HepG2 (cell line): Measurements from ENCODE around the gene PTGIS. TPM values are rescaled to one million over a fixed set of nuclear protein-coding genes. Genes with fewer than 3 reads are reported as not detected.
A peak's percentile ranks its signal among the peaks of the same experiment; 100 is the strongest.
"Not testable (repeated sequence)": the region's sequence is repeated elsewhere in the genome, so short reads cannot be mapped to it uniquely, and the experiment has no call there.

Experiments used
- ATAC-seq: fragments of 200-7000 bp; cut with Tn5 transposase; 3 replicates; pipeline ENCODE4 v1.9.1; 2020; ENCODE audit warnings: mild to moderate bottlenecking, moderate library complexity
- BruUV-seq: library from RNA; stranded (reverse); fragments of 400-500 nt; replicated peaks from 2 replicates; lab custom pipeline; 2021; lab: Mats Ljungman, UMichigan
- CTCF ChIA-PET: fragments of 300-600 bp; formaldehyde crosslinking; extraction: SDS; loops from one replicate; lab custom pipeline; 2021; ENCODE audit warnings: low total read pairs, inconsistent platforms, low intra/inter-chr PET ratio; lab: Yijun Ruan, JAX
- POLR2A ChIA-PET: fragments of 350-600 bp; sonication (Branson Sonifier 250); formaldehyde crosslinking; loops from one replicate; lab custom pipeline; 2020; ENCODE audit warnings: antibody characterized with exemption, inconsistent platforms; lab: Yijun Ruan, JAX
- DNase-seq: peaks from one replicate; pipeline ENCODE4 v3.0.0-alpha.2; 2015; ENCODE audit warnings: low spot score
- FAIRE-seq: peaks from 3 replicates; lab custom pipeline; 2011; peaks lifted over from hg19 to GRCh38; lab: Jason Lieb, UNC
- H2AFZ ChIP-seq: one replicate; pipeline ENCODE4 v1.6.1; 2011; ENCODE audit warnings: low read length, inconsistent platforms
- H3K27ac ChIP-seq: fragments of 300-600 bp; 3 replicates; pipeline ENCODE4 v1.8.0; 2011; ENCODE audit warnings: mixed run types, mild to moderate bottlenecking, mixed read lengths, low read length, inconsistent platforms; ENCODE audit not compliant: insufficient read depth; ENCODE audit errors: extremely low read length
- H3K27me3 ChIP-seq, 2 experiments: fragments of 200-600 bp in 1 of 2; 2 replicates in 1 of 2; 3 replicates in 1 of 2; pipeline versions ENCODE4 v1.6.0 to v1.8.0; 2011; ENCODE audit warnings: low read length in 2 of 2, mild to moderate bottlenecking in 2 of 2, moderate library complexity in 2 of 2, inconsistent platforms in 1 of 2; ENCODE audit not compliant: insufficient read depth in 2 of 2, control insufficient read depth in 1 of 2
- H3K36me3 ChIP-seq, 2 experiments: fragments of 200-600 bp in 1 of 2; replicated peaks in 1 of 2; 2 replicates in 1 of 2; 3 replicates in 1 of 2; pipeline versions ENCODE4 v1.5.1 to v1.8.0; 2011; ENCODE audit warnings: low read length in 2 of 2, inconsistent platforms in 1 of 2; ENCODE audit not compliant: insufficient read depth in 2 of 2, control insufficient read depth in 1 of 2
- H3K4me1 ChIP-seq: 2 replicates; pipeline ENCODE4 v1.5.1; 2012; ENCODE audit warnings: low read length, inconsistent platforms; ENCODE audit not compliant: insufficient read depth
- H3K4me2 ChIP-seq: 2 replicates; pipeline ENCODE4 v1.6.0; 2011; ENCODE audit warnings: low read depth, low read length, inconsistent platforms
- H3K4me3 ChIP-seq, 3 experiments: fragments of 200-600 bp in 1 of 3; sonication (generic), shearing (Covaris generic) in 1 of 3; replicated peaks in 1 of 3; 2 replicates each; pipeline ENCODE4 v1.5.1; 2011 to 2016; ENCODE audit warnings: low read length in 3 of 3, inconsistent platforms in 2 of 3, low read depth in 2 of 3, mild to moderate bottlenecking in 2 of 3, control low read depth in 1 of 3, mixed read lengths in 1 of 3; ENCODE audit not compliant: insufficient read depth in 1 of 3
- H3K79me2 ChIP-seq: one replicate; pipeline ENCODE4 v1.6.1; 2011; ENCODE audit warnings: low read length, inconsistent platforms; ENCODE audit not compliant: insufficient read depth
- H3K9ac ChIP-seq: 2 replicates; pipeline ENCODE4 v1.6.0; 2011; ENCODE audit warnings: mild to moderate bottlenecking, low read depth, low read length, inconsistent platforms; ENCODE audit not compliant: insufficient read depth
- H3K9me3 ChIP-seq: 2 replicates; pipeline ENCODE4 v1.5.1; 2012; ENCODE audit warnings: mild to moderate bottlenecking, low read length
- H4K20me1 ChIP-seq: 2 replicates; pipeline ENCODE4 v1.6.0; 2011; ENCODE audit warnings: inconsistent platforms, mild to moderate bottlenecking, low read length, moderate library complexity; ENCODE audit not compliant: insufficient read depth
- EEA1 ChIP-seq: sonication (generic); formaldehyde crosslinking; IDR thresholded peaks from 2 replicates; pipeline ENCODE4 v1.5.1; 2020; ENCODE audit warnings: mild to moderate bottlenecking, missing genetic modification reagents, borderline replicate concordance
- GABPA ChIP-seq, 2 experiments: IDR thresholded peaks; 2 replicates each; pipeline ENCODE4 v1.6.1; 2011 to 2016; ENCODE audit warnings: low read depth in 2 of 2, low read length in 1 of 2, missing biosample characterization in 1 of 2, missing genetic modification characterization in 1 of 2
- RCOR2 ChIP-seq: IDR thresholded peaks from 2 replicates; pipeline ENCODE4 v1.6.1; 2016; ENCODE audit warnings: missing biosample characterization, missing genetic modification reagents
- ZKSCAN5 ChIP-seq: sonication (generic); formaldehyde crosslinking; IDR thresholded peaks from 2 replicates; pipeline ENCODE4 v1.5.1; 2020; ENCODE audit warnings: mild to moderate bottlenecking, missing genetic modification reagents
- ZNF121 ChIP-seq: sonication (generic); formaldehyde crosslinking; IDR thresholded peaks from 2 replicates; pipeline ENCODE4 v1.5.0; 2020; ENCODE audit warnings: mild to moderate bottlenecking, missing genetic modification reagents
- ZNF563 ChIP-seq: sonication (generic); formaldehyde crosslinking; IDR thresholded peaks from 2 replicates; pipeline ENCODE4 v1.8.0; 2022; ENCODE audit warnings: mild to moderate bottlenecking, moderate library complexity, missing genetic modification reagents
- ZNF572 ChIP-seq: sonication (generic); formaldehyde crosslinking; IDR thresholded peaks from 2 replicates; pipeline ENCODE4 v1.5.1; 2020; ENCODE audit warnings: mild to moderate bottlenecking, missing genetic modification reagents
- ZNF724P ChIP-seq: sonication (generic); formaldehyde crosslinking; IDR thresholded peaks from 2 replicates; pipeline ENCODE4 v1.8.0; 2022; ENCODE audit warnings: missing genetic modification reagents, borderline replicate concordance
- ZNF850 ChIP-seq: sonication (generic); formaldehyde crosslinking; conservative IDR thresholded peaks from 2 replicates; pipeline ENCODE4 v1.9.0; 2021; ENCODE audit warnings: mild to moderate bottlenecking, missing genetic modification reagents
- WGBS: methylation state at CpG from one replicate; pipeline ENCODE4 v1.1.6; 2017; ENCODE audit warnings: low lambda C conversion rate; 5-methylcytosine and 5-hydroxymethylcytosine counted together
- in situ Hi-C: cut with HindIII; loops from 2 replicates; pipeline ENCODE4 v1.10.0; 2017; ENCODE audit warnings: low pct_unique_long_range_greater_than_20kb; ENCODE audit not compliant: extremely low pct_ligation_motif_present
- intact Hi-C: fragments of 100-400 bp; cut with micrococcal nuclease; formaldehyde crosslinking; loops from one replicate; pipeline ENCODE4 v1.10.0; 2022; ENCODE audit not compliant: unreplicated experiment
- polyA plus RNA-seq, 8 experiments: library from polyadenylated mRNA; depleted of rRNA in 3 of 8; stranded (reverse) in 7 of 8; unstranded in 1 of 8; fragments of >200 nt; fragmentation: Illumina TruSeq in 4 of 8; extraction: Trizol in 4 of 8; gene quantifications; 2 replicates each; pipeline versions ENCODE4 v1.2.1 to v1.2.3, GENCODE V29; 2011 to 2016; ENCODE audit warnings: low read depth in 4 of 8, missing spikeins in 1 of 8, mixed read lengths in 1 of 8; ENCODE audit not compliant: insufficient read depth in 1 of 8
- total RNA-seq, 5 experiments: library from RNA; depleted of rRNA; stranded (reverse); fragments of >200 nt; fragmentation: Illumina TruSeq; extraction: Trizol; gene quantifications; 2 replicates each; pipeline ENCODE4 v1.2.3, GENCODE V29; 2016; ENCODE audit warnings: low read depth in 1 of 5
- TF ChIP-seq, protein P1 (sequence below): sonication (generic); formaldehyde crosslinking; IDR thresholded peaks from 2 replicates; pipeline ENCODE4 v1.8.0; 2023; ENCODE audit warnings: mild to moderate bottlenecking, missing genetic modification reagents
- TF ChIP-seq, protein P2 (sequence below): sonication (generic); formaldehyde crosslinking; IDR thresholded peaks from 2 replicates; pipeline ENCODE4 v1.9.0; 2021; ENCODE audit warnings: mild to moderate bottlenecking, missing genetic modification reagents
- TF ChIP-seq, protein P3 (sequence below): sonication (generic); formaldehyde crosslinking; IDR thresholded peaks from 2 replicates; pipeline ENCODE4 v1.5.0; 2020; ENCODE audit warnings: mild to moderate bottlenecking, missing genetic modification reagents

Gene PTGIS
- total and polyA plus RNA-seq, 2 of the 13 experiments (the other 11 are each of a cell fraction or from before 2014, with no cell fraction given), result not detected

DNA sequence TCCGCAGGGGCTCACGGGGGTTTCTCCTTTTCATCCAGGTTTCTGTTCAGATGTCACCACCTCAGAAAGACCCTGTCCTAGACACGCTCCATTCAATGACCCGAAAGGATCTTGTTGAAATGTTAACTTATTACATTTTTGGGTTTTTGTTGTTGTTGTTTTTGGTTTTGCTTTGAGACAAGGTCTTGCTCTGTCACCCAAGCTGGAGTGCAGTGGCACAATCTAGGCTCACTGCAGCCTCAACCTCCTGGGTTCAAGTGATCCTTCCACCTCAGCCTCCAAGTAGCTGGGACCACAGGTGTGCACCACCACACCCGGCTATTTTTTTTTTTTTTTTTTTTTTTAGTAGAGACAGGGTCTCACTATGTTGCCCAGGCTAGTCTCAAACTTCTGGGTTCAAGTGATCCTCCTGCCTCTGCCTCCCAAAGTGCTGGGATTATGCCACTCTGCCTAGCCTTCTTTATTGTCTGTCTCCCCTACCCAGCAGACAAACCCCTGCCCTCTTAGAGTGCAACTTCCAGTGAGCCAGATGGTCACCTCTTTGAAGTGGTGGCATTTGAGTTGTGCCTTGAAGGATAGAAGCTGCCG lies 43.7 kb upstream of the PTGIS start:
- H3K36me3 ChIP-seq; H2AFZ ChIP-seq; in situ Hi-C loops; H3K27me3 ChIP-seq; H3K9me3 ChIP-seq; H3K79me2 ChIP-seq; ATAC-seq; H4K20me1 ChIP-seq; DNase-seq; FAIRE-seq; H3K27ac ChIP-seq; H3K9ac ChIP-seq; BruUV-seq; TF ChIP-seq GABPA (IDR thresholded peaks at IDR 0.05; ENCODE audit: low read depth, low read length): not testable (repeated sequence)
- intact Hi-C loops, result loop anchor here (1.0 to 2.0 kb wide), 4 partner anchors 64 to 235 kb away; partner anchors contain the start of gene B4GALT5
- H3K4me2 ChIP-seq, result peak overlapping the region; percentile 99
- ChIA-PET POLR2A (interaction anchor here (1.1 to 1.3 kb wide), 2 partner anchors 70 to 201 kb away, joined by 3 to 4 read pairs; partner anchors contain the start of gene SLC9A8), CTCF (interaction anchor here (0.7 to 6.4 kb wide), 17 partner anchors 28 to 317 kb away, joined by 3 to 282 read pairs (median 6); partner anchors contain the start of genes B4GALT5 and SLC9A8)
- H3K4me3 ChIP-seq, result peak overlapping the region in 2 of 3 experiments; percentile 22 to 84; a peak in 2 of 6 replicates
- WGBS, result 54% methylated on average over 6 of the region's 6 CpGs
- peaks cover 74% of the 10 kb centered on the region for H3K4me1 ChIP-seq
- peak; percentile 3; the same call in 1 of the 2 replicates for TF ChIP-seq ZNF850 (CRISPR knock-in tag)
- TF ChIP-seq ZNF121, result peak; percentile 94
- peak; percentile 63; the same call in 1 of the 2 replicates for TF ChIP-seq ZNF563
- TF ChIP-seq, protein P1, sequence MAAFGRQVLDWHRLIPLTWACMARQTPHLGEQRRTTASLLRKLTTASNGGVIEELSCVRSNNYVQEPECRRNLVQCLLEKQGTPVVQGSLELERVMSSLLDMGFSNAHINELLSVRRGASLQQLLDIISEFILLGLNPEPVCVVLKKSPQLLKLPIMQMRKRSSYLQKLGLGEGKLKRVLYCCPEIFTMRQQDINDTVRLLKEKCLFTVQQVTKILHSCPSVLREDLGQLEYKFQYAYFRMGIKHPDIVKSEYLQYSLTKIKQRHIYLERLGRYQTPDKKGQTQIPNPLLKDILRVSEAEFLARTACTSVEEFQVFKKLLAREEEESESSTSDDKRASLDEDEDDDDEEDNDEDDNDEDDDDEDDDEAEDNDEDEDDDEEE (CRISPR knock-in tag), result 0 out of 2 replicates have a peak, but pooled peaks have one; percentile 66
- 0 out of 2 replicates have a peak, but pooled peaks have one; percentile 33 for TF ChIP-seq ZNF572 (CRISPR knock-in tag)
- 0 out of 2 replicates have a peak, but pooled peaks have one; percentile 48 for TF ChIP-seq EEA1 (CRISPR knock-in tag)
- TF ChIP-seq GABPA (CRISPR knock-in tag; IDR thresholded peaks at IDR 0.05; ENCODE audit: low read depth), result 0 out of 2 replicates have a peak, but pooled peaks have one; percentile 2
- TF ChIP-seq RCOR2, result 0 out of 2 replicates have a peak, but pooled peaks have one; percentile 10
- TF ChIP-seq, protein P2, sequence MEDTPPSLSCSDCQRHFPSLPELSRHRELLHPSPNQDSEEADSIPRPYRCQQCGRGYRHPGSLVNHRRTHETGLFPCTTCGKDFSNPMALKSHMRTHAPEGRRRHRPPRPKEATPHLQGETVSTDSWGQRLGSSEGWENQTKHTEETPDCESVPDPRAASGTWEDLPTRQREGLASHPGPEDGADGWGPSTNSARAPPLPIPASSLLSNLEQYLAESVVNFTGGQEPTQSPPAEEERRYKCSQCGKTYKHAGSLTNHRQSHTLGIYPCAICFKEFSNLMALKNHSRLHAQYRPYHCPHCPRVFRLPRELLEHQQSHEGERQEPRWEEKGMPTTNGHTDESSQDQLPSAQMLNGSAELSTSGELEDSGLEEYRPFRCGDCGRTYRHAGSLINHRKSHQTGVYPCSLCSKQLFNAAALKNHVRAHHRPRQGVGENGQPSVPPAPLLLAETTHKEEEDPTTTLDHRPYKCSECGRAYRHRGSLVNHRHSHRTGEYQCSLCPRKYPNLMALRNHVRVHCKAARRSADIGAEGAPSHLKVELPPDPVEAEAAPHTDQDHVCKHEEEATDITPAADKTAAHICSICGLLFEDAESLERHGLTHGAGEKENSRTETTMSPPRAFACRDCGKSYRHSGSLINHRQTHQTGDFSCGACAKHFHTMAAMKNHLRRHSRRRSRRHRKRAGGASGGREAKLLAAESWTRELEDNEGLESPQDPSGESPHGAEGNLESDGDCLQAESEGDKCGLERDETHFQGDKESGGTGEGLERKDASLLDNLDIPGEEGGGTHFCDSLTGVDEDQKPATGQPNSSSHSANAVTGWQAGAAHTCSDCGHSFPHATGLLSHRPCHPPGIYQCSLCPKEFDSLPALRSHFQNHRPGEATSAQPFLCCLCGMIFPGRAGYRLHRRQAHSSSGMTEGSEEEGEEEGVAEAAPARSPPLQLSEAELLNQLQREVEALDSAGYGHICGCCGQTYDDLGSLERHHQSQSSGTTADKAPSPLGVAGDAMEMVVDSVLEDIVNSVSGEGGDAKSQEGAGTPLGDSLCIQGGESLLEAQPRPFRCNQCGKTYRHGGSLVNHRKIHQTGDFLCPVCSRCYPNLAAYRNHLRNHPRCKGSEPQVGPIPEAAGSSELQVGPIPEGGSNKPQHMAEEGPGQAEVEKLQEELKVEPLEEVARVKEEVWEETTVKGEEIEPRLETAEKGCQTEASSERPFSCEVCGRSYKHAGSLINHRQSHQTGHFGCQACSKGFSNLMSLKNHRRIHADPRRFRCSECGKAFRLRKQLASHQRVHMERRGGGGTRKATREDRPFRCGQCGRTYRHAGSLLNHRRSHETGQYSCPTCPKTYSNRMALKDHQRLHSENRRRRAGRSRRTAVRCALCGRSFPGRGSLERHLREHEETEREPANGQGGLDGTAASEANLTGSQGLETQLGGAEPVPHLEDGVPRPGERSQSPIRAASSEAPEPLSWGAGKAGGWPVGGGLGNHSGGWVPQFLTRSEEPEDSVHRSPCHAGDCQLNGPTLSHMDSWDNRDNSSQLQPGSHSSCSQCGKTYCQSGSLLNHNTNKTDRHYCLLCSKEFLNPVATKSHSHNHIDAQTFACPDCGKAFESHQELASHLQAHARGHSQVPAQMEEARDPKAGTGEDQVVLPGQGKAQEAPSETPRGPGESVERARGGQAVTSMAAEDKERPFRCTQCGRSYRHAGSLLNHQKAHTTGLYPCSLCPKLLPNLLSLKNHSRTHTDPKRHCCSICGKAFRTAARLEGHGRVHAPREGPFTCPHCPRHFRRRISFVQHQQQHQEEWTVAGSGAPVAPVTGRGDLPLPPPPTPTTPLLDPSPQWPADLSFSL (CRISPR knock-in tag), result peak; percentile 45; the same call in 1 of the 2 replicates
- 0 out of 2 replicates have a peak, but pooled peaks have one; percentile 12 for TF ChIP-seq ZKSCAN5
- peak; percentile 16; the same call in 1 of the 2 replicates for TF ChIP-seq ZNF724P (CRISPR knock-in tag)
- TF ChIP-seq, protein P3, sequence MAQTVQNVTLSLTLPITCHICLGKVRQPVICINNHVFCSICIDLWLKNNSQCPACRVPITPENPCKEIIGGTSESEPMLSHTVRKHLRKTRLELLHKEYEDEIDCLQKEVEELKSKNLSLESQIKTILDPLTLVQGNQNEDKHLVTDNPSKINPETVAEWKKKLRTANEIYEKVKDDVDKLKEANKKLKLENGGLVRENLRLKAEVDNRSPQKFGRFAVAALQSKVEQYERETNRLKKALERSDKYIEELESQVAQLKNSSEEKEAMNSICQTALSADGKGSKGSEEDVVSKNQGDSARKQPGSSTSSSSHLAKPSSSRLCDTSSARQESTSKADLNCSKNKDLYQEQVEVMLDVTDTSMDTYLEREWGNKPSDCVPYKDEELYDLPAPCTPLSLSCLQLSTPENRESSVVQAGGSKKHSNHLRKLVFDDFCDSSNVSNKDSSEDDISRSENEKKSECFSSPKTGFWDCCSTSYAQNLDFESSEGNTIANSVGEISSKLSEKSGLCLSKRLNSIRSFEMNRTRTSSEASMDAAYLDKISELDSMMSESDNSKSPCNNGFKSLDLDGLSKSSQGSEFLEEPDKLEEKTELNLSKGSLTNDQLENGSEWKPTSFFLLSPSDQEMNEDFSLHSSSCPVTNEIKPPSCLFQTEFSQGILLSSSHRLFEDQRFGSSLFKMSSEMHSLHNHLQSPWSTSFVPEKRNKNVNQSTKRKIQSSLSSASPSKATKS (CRISPR knock-in tag), result 0 out of 2 replicates have a peak, but pooled peaks have one; percentile 36
